GM12878 (cell line): Measurements from ENCODE around the gene EYS. TPM values are rescaled to one million over a fixed set of nuclear protein-coding genes. Genes with fewer than 3 reads are reported as not detected.

Source experiments
- ATAC-seq: fragments of 200-7000 bp; cut with Tn5 transposase; 3 replicates; pipeline ENCODE4 v1.9.1; 2020; ENCODE audit warnings: mild to moderate bottlenecking, moderate library complexity
- BruUV-seq: library from RNA; stranded (reverse); fragments of 400-500 nt; replicated peaks from 2 replicates; lab custom pipeline; 2021; lab: Mats Ljungman, UMichigan
- CTCF ChIA-PET: fragments of 300-600 bp; sonication (Branson Sonifier 250); formaldehyde crosslinking; extraction: SDS; loops from one replicate; lab custom pipeline; 2021; ENCODE audit warnings: inconsistent platforms; lab: Yijun Ruan, JAX
- POLR2A ChIA-PET: fragments of 350-600 bp; formaldehyde crosslinking; extraction: SDS; loops from one replicate; lab custom pipeline; 2021; ENCODE audit warnings: inconsistent platforms; lab: Charles Lee
- RAD21 ChIA-PET: fragments of 300-600 bp; sonication (Branson Sonifier 250); formaldehyde crosslinking; loops from one replicate; lab custom pipeline; 2023; ENCODE audit warnings: antibody characterized with exemption; ENCODE audit not compliant: unreplicated experiment; lab: Charles Lee
- SMC1A ChIA-PET: fragments of 300-600 bp; sonication (Branson Sonifier 250); formaldehyde crosslinking; loops from one replicate; lab custom pipeline; 2023; ENCODE audit not compliant: unreplicated experiment, uncharacterized antibody; lab: Charles Lee
- DNase-seq: peaks from one replicate; pipeline ENCODE4 v3.0.0-alpha.2; 2011; ENCODE audit warnings: low read depth, low spot score
- FAIRE-seq: peaks from 3 replicates; lab custom pipeline; 2011; peaks lifted over from hg19 to GRCh38; lab: Jason Lieb, UNC
- H2AFZ ChIP-seq: 2 replicates; pipeline ENCODE4 v1.6.0; 2011; ENCODE audit warnings: low read depth, low read length, control low read depth; ENCODE audit not compliant: control insufficient read depth
- H3K27ac ChIP-seq: 2 replicates; pipeline ENCODE4 v1.5.1; 2011; ENCODE audit warnings: control low read depth; ENCODE audit not compliant: control insufficient read depth, insufficient read depth
- H3K27me3 ChIP-seq, 2 experiments: replicated peaks in 1 of 2; 2 replicates each; pipeline versions ENCODE4 v1.6.0 to v1.6.1; 2011; ENCODE audit warnings: low read length in 1 of 2; ENCODE audit not compliant: control insufficient read depth in 2 of 2, insufficient read depth in 2 of 2
- H3K36me3 ChIP-seq, 2 experiments: 2 replicates each; pipeline ENCODE4 v1.5.1; 2011; ENCODE audit warnings: low read length in 1 of 2; ENCODE audit not compliant: control insufficient read depth in 2 of 2, insufficient read depth in 2 of 2
- H3K4me1 ChIP-seq: 2 replicates; pipeline ENCODE4 v1.6.1; 2011; ENCODE audit warnings: mild to moderate bottlenecking, low read length, moderate library complexity, mixed read lengths; ENCODE audit not compliant: control insufficient read depth, insufficient read depth
- H3K4me2 ChIP-seq: 2 replicates; pipeline ENCODE4 v1.6.0; 2011; ENCODE audit warnings: control low read depth; ENCODE audit not compliant: control insufficient read depth, insufficient read depth
- H3K4me3 ChIP-seq: fragments of 200-600 bp; sonication (generic); 2 replicates; pipeline ENCODE4 v1.5.1; 2016
- H3K79me2 ChIP-seq: 2 replicates; pipeline ENCODE4 v1.6.0; 2011; ENCODE audit warnings: low read length; ENCODE audit not compliant: control insufficient read depth, insufficient read depth
- H3K9ac ChIP-seq: 2 replicates; pipeline ENCODE4 v1.8.0; 2011; ENCODE audit warnings: low read length, control low read depth, mixed read lengths; ENCODE audit not compliant: control insufficient read depth, insufficient read depth
- H3K9me3 ChIP-seq: replicated peaks from 3 replicates; pipeline ENCODE4 v1.5.1; 2011; ENCODE audit warnings: mild to moderate bottlenecking, low read length; ENCODE audit not compliant: control insufficient read depth, insufficient read depth
- H4K20me1 ChIP-seq: 2 replicates; pipeline ENCODE4 v1.6.0; 2011; ENCODE audit not compliant: control insufficient read depth, insufficient read depth
- CREB1 ChIP-seq: IDR thresholded peaks from 2 replicates; pipeline ENCODE4 v1.6.1; 2012; ENCODE audit warnings: low read depth, mild to moderate bottlenecking, inconsistent platforms
- FOXM1 ChIP-seq: IDR thresholded peaks from 2 replicates; pipeline ENCODE4 v1.6.1; 2012; ENCODE audit warnings: low read depth, mild to moderate bottlenecking, inconsistent platforms, low read length, moderate library complexity
- IKZF1 ChIP-seq: fragments of 450-650 bp; conservative IDR thresholded peaks from 2 replicates; pipeline ENCODE4 v1.6.1; 2017; ENCODE audit warnings: antibody characterized with exemption, mild to moderate bottlenecking
- IKZF2 ChIP-seq, 2 experiments: fragments of 450-650 bp; IDR thresholded peaks; 2 replicates each; pipeline ENCODE4 v1.6.1; 2017; ENCODE audit warnings: mild to moderate bottlenecking in 2 of 2, moderate library complexity in 2 of 2
- JUNB ChIP-seq: IDR thresholded peaks from 2 replicates; pipeline ENCODE4 v1.6.1; 2016; ENCODE audit warnings: antibody characterized with exemption, mild to moderate bottlenecking
- MEF2A ChIP-seq: IDR thresholded peaks from 2 replicates; pipeline ENCODE4 v1.6.1; 2011; ENCODE audit warnings: low read depth, mild to moderate bottlenecking, low read length, moderate library complexity; ENCODE audit not compliant: insufficient read depth
- MTA2 ChIP-seq: fragments of 450-650 bp; IDR thresholded peaks from 2 replicates; pipeline ENCODE4 v1.6.1; 2016; ENCODE audit warnings: low read depth, mild to moderate bottlenecking, moderate library complexity
- NFIC ChIP-seq: IDR thresholded peaks from 2 replicates; pipeline ENCODE4 v1.6.1; 2012; ENCODE audit warnings: low read depth, mild to moderate bottlenecking, inconsistent platforms, low read length, moderate library complexity
- RUNX3 ChIP-seq: IDR thresholded peaks from 2 replicates; pipeline ENCODE4 v1.6.1; 2012; ENCODE audit warnings: low read length, inconsistent platforms
- SMARCA5 ChIP-seq: fragments of 450-650 bp; IDR thresholded peaks from 2 replicates; pipeline ENCODE4 v1.6.1; 2017; ENCODE audit warnings: mild to moderate bottlenecking
- YBX1 ChIP-seq: fragments of 450-650 bp; IDR thresholded peaks from 2 replicates; pipeline ENCODE4 v1.6.1; 2016; ENCODE audit warnings: antibody characterized with exemption
- WGBS: methylation state at CpG from one replicate; pipeline ENCODE4 v1.1.6; 2016; ENCODE audit warnings: low lambda C conversion rate; ENCODE audit not compliant: insufficient replicate concordance, insufficient coverage; ENCODE audit errors: missing lambda C conversion rate; 5-methylcytosine and 5-hydroxymethylcytosine counted together
- in situ Hi-C: fragments of 300-500 bp; cut with MboI; formaldehyde crosslinking; loops from 9 replicates; pipeline ENCODE4 v1.14.3; 2018; ENCODE audit warnings: mixed read lengths
- intact Hi-C: fragments of 100-400 bp; cut with micrococcal nuclease; formaldehyde crosslinking; loops from one replicate; pipeline ENCODE4 v1.14.2; 2022; ENCODE audit not compliant: unreplicated experiment
- polyA plus RNA-seq, 11 experiments: library from polyadenylated mRNA; depleted of rRNA in 4 of 11; unstranded in 6 of 11; stranded (reverse) in 5 of 11; fragments of >200 nt; fragmentation: Nextera tagmentation in 4 of 11; fragmentation: Illumina TruSeq in 1 of 11; extraction: Ambion mirVana in 4 of 11; extraction: Trizol in 1 of 11; gene quantifications; 1 replicate in 1 of 11; 2 replicates in 10 of 11; pipeline versions ENCODE4 v1.2.1 to v1.2.3, GENCODE V29; 2011 to 2016; ENCODE audit warnings: inconsistent platforms in 2 of 11, missing spikeins in 2 of 11, low read depth in 1 of 11
- total RNA-seq, 4 experiments: library from RNA; depleted of rRNA in 3 of 4; stranded (reverse); fragments of >200 nt in 3 of 4; fragmentation: Illumina TruSeq in 1 of 4; extraction: Trizol in 1 of 4; gene quantifications; 2 replicates each; pipeline versions ENCODE4 v1.2.1 to v1.2.3, GENCODE V29; 2013 to 2021
- TF ChIP-seq, protein P1 (sequence below): IDR thresholded peaks from 2 replicates; pipeline ENCODE4 v1.6.1; 2012; ENCODE audit warnings: low read length, inconsistent platforms

The EYS gene
- total and polyA plus RNA-seq, 10 of the 15 experiments (the other 5 are each of a cell fraction or from before 2014, with no cell fraction given): under 0.01 to 0.14 (median 0.02) TPM; not detected in 1

DNA sequence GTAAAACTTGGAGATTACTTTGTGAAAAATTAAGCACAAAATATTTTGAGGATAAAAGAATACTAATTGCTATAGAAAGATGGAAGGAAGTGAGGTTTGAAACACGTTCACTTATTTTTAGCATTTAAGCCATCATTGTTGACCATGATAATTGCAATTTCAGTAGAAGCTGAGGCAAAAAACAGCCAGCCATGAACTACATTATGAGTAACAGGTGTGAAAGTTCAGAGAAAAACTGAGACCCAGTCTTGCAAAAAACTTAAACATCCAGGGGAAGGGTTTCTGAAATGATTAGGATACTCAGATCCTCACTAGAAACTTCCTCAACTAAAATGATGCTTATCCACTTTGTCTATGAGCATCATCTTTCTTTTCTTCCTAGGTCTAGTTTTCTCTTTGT lies 1452.0 kb downstream of the EYS start:
- 62% methylated on average over 1 of the region's 1 CpG for WGBS
- Histone ChIP-seq H3K9ac (no peak overlapping the region), H3K4me2 (no peak overlapping the region), H4K20me1 (no peaks in the 10 kb centered on the region), H3K9me3 (no peaks in the 10 kb centered on the region), H3K4me1 (no peaks in the 10 kb centered on the region), H3K27ac (no peak overlapping the region), H3K27me3 (no peaks in the 10 kb centered on the region), H3K36me3 (no peaks in the 10 kb centered on the region), H3K79me2 (no peaks in the 10 kb centered on the region), H2AFZ (no peak overlapping the region), H3K4me3 (no peak overlapping the region)
- ChIA-PET SMC1A (interaction anchor here (0.7 to 2.2 kb wide), 5 partner anchors 9 to 398 kb away, joined by 3 to 17 read pairs (median 3); no protein-coding TSS in a partner anchor), RAD21 (interaction anchor here (1.3 to 2.3 kb wide), 2 partner anchors 9 to 11 kb away, joined by 5 to 7 read pairs; no protein-coding TSS in a partner anchor), POLR2A (no interaction called here), CTCF (interaction anchor here (1.0 kb wide), 1 partner anchor 9 kb away, joined by 3 read pairs; no protein-coding TSS in a partner anchor)
- no peak for DNase-seq
- intact Hi-C loops: no loop called here
- no peak for TF ChIP-seq CREB1
- TF ChIP-seq FOXM1: peak; percentile 22; the same call in 1 of the 2 replicates
- no peak for TF ChIP-seq YBX1
- TF ChIP-seq, protein P1, sequence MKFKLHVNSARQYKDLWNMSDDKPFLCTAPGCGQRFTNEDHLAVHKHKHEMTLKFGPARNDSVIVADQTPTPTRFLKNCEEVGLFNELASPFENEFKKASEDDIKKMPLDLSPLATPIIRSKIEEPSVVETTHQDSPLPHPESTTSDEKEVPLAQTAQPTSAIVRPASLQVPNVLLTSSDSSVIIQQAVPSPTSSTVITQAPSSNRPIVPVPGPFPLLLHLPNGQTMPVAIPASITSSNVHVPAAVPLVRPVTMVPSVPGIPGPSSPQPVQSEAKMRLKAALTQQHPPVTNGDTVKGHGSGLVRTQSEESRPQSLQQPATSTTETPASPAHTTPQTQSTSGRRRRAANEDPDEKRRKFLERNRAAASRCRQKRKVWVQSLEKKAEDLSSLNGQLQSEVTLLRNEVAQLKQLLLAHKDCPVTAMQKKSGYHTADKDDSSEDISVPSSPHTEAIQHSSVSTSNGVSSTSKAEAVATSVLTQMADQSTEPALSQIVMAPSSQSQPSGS: peak; percentile 24; the same call in 1 of the 2 replicates
- peak; percentile 61; the same call in 1 of the 2 replicates for TF ChIP-seq NFIC
- no peak for TF ChIP-seq IKZF1
- TF ChIP-seq RUNX3: peak; percentile 52
- TF ChIP-seq MTA2: peak; percentile 75
- 0 out of 2 replicates have a peak, but pooled peaks have one; percentile 34 for TF ChIP-seq MEF2A
- peak; percentile 77 for TF ChIP-seq JUNB
- peak in 1 of 2 experiments; percentile 23; a peak in 1 of 4 replicates for TF ChIP-seq IKZF2 (IDR thresholded peaks at IDR 0.05)
- no peak for TF ChIP-seq SMARCA5
- in situ Hi-C loops: no loop called here
- no TSS peak for BruUV-seq
- ATAC-seq: peak; percentile 65
- no peak for FAIRE-seq
